Smooth muscle cell (in vitro differentiated cells): ENCODE results near the gene MYH15. TPM values are rescaled to one million over a fixed set of nuclear protein-coding genes. Genes with fewer than 3 reads are reported as not detected.
A peak's percentile ranks its signal among the peaks of the same experiment; 100 is the strongest.

Experiments
- DNase-seq: peaks from one replicate; lab custom pipeline; 2025; ENCODE audit not compliant: unreplicated experiment; lab: John Stamatoyannopoulos, UW
- H2AFZ ChIP-seq: fragments of 200-600 bp; sonication (generic); 2 replicates; pipeline ENCODE4 v1.6.0; 2016; ENCODE audit warnings: antibody characterized with exemption, low read depth, mild to moderate bottlenecking
- H3F3A ChIP-seq: fragments of 200-600 bp; sonication (generic); 2 replicates; pipeline ENCODE4 v1.6.0; 2017; ENCODE audit warnings: antibody characterized with exemption, low read depth
- H3K27ac ChIP-seq: fragments of 200-600 bp; sonication (generic); 2 replicates; pipeline ENCODE4 v1.5.1; 2016; ENCODE audit warnings: low read depth, mild to moderate bottlenecking
- H3K27me3 ChIP-seq: fragments of 200-600 bp; sonication (generic); 2 replicates; pipeline ENCODE4 v1.6.1; 2016; ENCODE audit warnings: low read depth, mild to moderate bottlenecking
- H3K36me3 ChIP-seq: fragments of 200-600 bp; sonication (generic); 2 replicates; pipeline ENCODE4 v1.5.1; 2016; ENCODE audit warnings: low read depth
- H3K4me1 ChIP-seq: fragments of 200-600 bp; sonication (generic); 2 replicates; pipeline ENCODE4 v1.5.1; 2016; ENCODE audit warnings: low read depth
- H3K4me2 ChIP-seq: fragments of 200-600 bp; sonication (generic); 2 replicates; pipeline ENCODE4 v1.6.0; 2016; ENCODE audit warnings: mild to moderate bottlenecking
- H3K4me3 ChIP-seq: fragments of 200-600 bp; sonication (generic); 2 replicates; pipeline ENCODE4 v1.5.1; 2016; ENCODE audit warnings: mild to moderate bottlenecking
- H3K79me2 ChIP-seq: fragments of 200-600 bp; sonication (generic); 2 replicates; pipeline ENCODE4 v1.6.0; 2016; ENCODE audit warnings: low read depth, mild to moderate bottlenecking
- H3K9ac ChIP-seq: fragments of 200-600 bp; sonication (generic); 2 replicates; pipeline ENCODE4 v1.6.0; 2016; ENCODE audit warnings: low read depth
- H3K9me3 ChIP-seq: fragments of 200-600 bp; sonication (generic); replicated peaks from 2 replicates; pipeline ENCODE4 v1.5.1; 2016; ENCODE audit warnings: low read depth
- H4K20me1 ChIP-seq: fragments of 200-600 bp; sonication (generic); 2 replicates; pipeline ENCODE4 v1.6.0; 2016; ENCODE audit warnings: low read depth
- CTCF ChIP-seq: fragments of 200-600 bp; sonication (generic); IDR thresholded peaks from 2 replicates; pipeline ENCODE4 v1.5.1; 2017; ENCODE audit warnings: borderline replicate concordance, mild to moderate bottlenecking, antibody characterized with exemption; ENCODE audit not compliant: insufficient read depth, poor library complexity, severe bottlenecking
- WGBS: methylation state at CpG from one replicate; pipeline ENCODE4 v1.1.7; 2016; ENCODE audit warnings: low lambda C conversion rate; 5-methylcytosine and 5-hydroxymethylcytosine counted together
- polyA plus RNA-seq: library from polyadenylated mRNA; unstranded; fragments of >200 nt; fragmentation: Nextera tagmentation; extraction: Ambion mirVana; gene quantifications from 2 replicates; pipeline ENCODE4 v1.2.1, GENCODE V29; 2016
- total RNA-seq: library from RNA; depleted of rRNA; stranded (reverse); fragments of >200 nt; gene quantifications from 2 replicates; pipeline ENCODE4 v1.2.3, GENCODE V29; 2014

MYH15 gene
- total and polyA plus RNA-seq, 2 experiments from 2014 or later: 0.18 TPM; not detected in 1

- H4K20me1 ChIP-seq: no peaks in the 10 kb centered on the region
- no peak overlapping the region for H3K4me3 ChIP-seq
- TF ChIP-seq CTCF: no peak
- H3K79me2 ChIP-seq: no peaks in the 10 kb centered on the region
- H3K9me3 ChIP-seq: no peaks in the 10 kb centered on the region
- H3K36me3 ChIP-seq: no peaks in the 10 kb centered on the region
- DNase-seq: no peak
- 92% methylated on average over 3 of the region's 3 CpGs for WGBS
- H3K9ac ChIP-seq: no peak overlapping the region
- no peaks in the 10 kb centered on the region for H3F3A ChIP-seq
- peak overlapping the region; percentile 2 for H2AFZ ChIP-seq
- H3K27ac ChIP-seq: no peak overlapping the region
- H3K4me2 ChIP-seq: peak overlapping the region; percentile 5
- H3K27me3 ChIP-seq: no peaks in the 10 kb centered on the region
- H3K4me1 ChIP-seq: no peaks in the 10 kb centered on the region
Measured at GRCh38 chr3:108546692-108547091, 36.3 kb upstream of the MYH15 start.

- peak overlapping the region; percentile 2 for H2AFZ ChIP-seq
- no peaks in the 10 kb centered on the region for H3K27me3 ChIP-seq
- no peak overlapping the region for H3K9ac ChIP-seq
- H3K4me1 ChIP-seq: no peaks in the 10 kb centered on the region
- H3K4me2 ChIP-seq: peak overlapping the region; percentile 5
- no peaks in the 10 kb centered on the region for H4K20me1 ChIP-seq
- no peaks in the 10 kb centered on the region for H3K9me3 ChIP-seq
- no peak for TF ChIP-seq CTCF
- no peak overlapping the region for H3K4me3 ChIP-seq
- no peaks in the 10 kb centered on the region for H3K36me3 ChIP-seq
- no peak for DNase-seq
- no peaks in the 10 kb centered on the region for H3F3A ChIP-seq
- H3K79me2 ChIP-seq: no peaks in the 10 kb centered on the region
- H3K27ac ChIP-seq: no peak overlapping the region
- WGBS: 95% methylated on average over 1 of the region's 1 CpG
Measured at GRCh38 chr3:108546247-108546646, 35.9 kb upstream of the MYH15 start.

GRCh38 chr3:108538083-108538482, 27.7 kb upstream of the MYH15 start:
- no peaks in the 10 kb centered on the region for H3K27me3 ChIP-seq
- no peaks in the 10 kb centered on the region for H3K36me3 ChIP-seq
- no peak overlapping the region for H3K27ac ChIP-seq
- H3K9ac ChIP-seq: no peak overlapping the region
- no peak for DNase-seq
- 63% methylated on average over 4 of the region's 4 CpGs for WGBS
- H3K9me3 ChIP-seq: no peaks in the 10 kb centered on the region
- no peak overlapping the region for H3K4me2 ChIP-seq
- no peaks in the 10 kb centered on the region for H3K4me1 ChIP-seq
- H4K20me1 ChIP-seq: no peaks in the 10 kb centered on the region
- H3K4me3 ChIP-seq: no peak overlapping the region
- TF ChIP-seq CTCF: no peak
- H2AFZ ChIP-seq: no peak overlapping the region
- no peaks in the 10 kb centered on the region for H3K79me2 ChIP-seq
- H3F3A ChIP-seq: no peaks in the 10 kb centered on the region

GRCh38 chr3:108528459-108529252, 18.3 kb upstream of the MYH15 start:
- H3K4me3 ChIP-seq: no peak overlapping the region
- no peak overlapping the region for H3K9ac ChIP-seq
- H3K4me1 ChIP-seq: peaks cover 26% of the 10 kb centered on the region
- no peaks in the 10 kb centered on the region for H4K20me1 ChIP-seq
- peaks cover 3% of the 10 kb centered on the region for H3F3A ChIP-seq
- no peak for DNase-seq
- no peaks in the 10 kb centered on the region for H3K9me3 ChIP-seq
- no peak overlapping the region for H3K4me2 ChIP-seq
- H3K27me3 ChIP-seq: no peaks in the 10 kb centered on the region
- no peak overlapping the region for H2AFZ ChIP-seq
- H3K36me3 ChIP-seq: no peaks in the 10 kb centered on the region
- WGBS: 41% methylated on average over 3 of the region's 3 CpGs
- no peak for TF ChIP-seq CTCF
- peak overlapping the region; percentile 78 for H3K27ac ChIP-seq
- H3K79me2 ChIP-seq: no peaks in the 10 kb centered on the region
